HG02678 (cell line): ENCODE data around the gene PRMT7.

Experiments
- ATAC-seq: cut with Tn5 transposase; IDR thresholded peaks from one replicate; pipeline ENCODE4 v1.9.1; 2021; ENCODE audit warnings: mild to moderate bottlenecking, moderate library complexity; ENCODE audit not compliant: unreplicated experiment

Gene PRMT7

GRCh38 chr16:68387301-68387700 is 76.5 kb downstream of the PRMT7 start:
- no peak for ATAC-seq

GRCh38 chr16:68388124-68388523 is 77.3 kb downstream of the PRMT7 start:
- ATAC-seq = no peak

- ATAC-seq = no peak
Observed at GRCh38 chr16:68389006-68389405, 78.2 kb downstream of the PRMT7 start.

GRCh38 chr16:68389750-68390371 is 79.0 kb downstream of the PRMT7 start:
- ATAC-seq = no peak

GRCh38 chr16:68393333-68393732 is 82.5 kb downstream of the PRMT7 start:
- ATAC-seq = no peak

- no peak for ATAC-seq
Observed at GRCh38 chr16:68395167-68395786, 84.5 kb downstream of the PRMT7 start.

GRCh38 chr16:68395815-68396214 is 85.0 kb downstream of the PRMT7 start:
- ATAC-seq = no peak

GRCh38 chr16:68396481-68396880 is 85.7 kb downstream of the PRMT7 start:
- ATAC-seq = no peak

GRCh38 chr16:68397710-68398201 is 86.9 kb downstream of the PRMT7 start:
- no peak for ATAC-seq

GRCh38 chr16:68399456-68399855 is 88.6 kb downstream of the PRMT7 start:
- ATAC-seq = no peak

- no peak for ATAC-seq
Observed at GRCh38 chr16:68400083-68400923, 89.5 kb downstream of the PRMT7 start.

- ATAC-seq = no peak
Observed at GRCh38 chr16:68400924-68401460, 90.2 kb downstream of the PRMT7 start.

GRCh38 chr16:68401871-68402747 is 91.3 kb downstream of the PRMT7 start:
- ATAC-seq = no peak

- no peak for ATAC-seq
Observed at GRCh38 chr16:68402748-68403040, 91.9 kb downstream of the PRMT7 start.

- no peak for ATAC-seq
Observed at GRCh38 chr16:68403177-68403576, 92.4 kb downstream of the PRMT7 start.

- ATAC-seq = no peak
Observed at GRCh38 chr16:68403704-68404103, 92.9 kb downstream of the PRMT7 start.

- no peak for ATAC-seq
Observed at GRCh38 chr16:68404736-68405345, 94.0 kb downstream of the PRMT7 start.

- no peak for ATAC-seq
Observed at GRCh38 chr16:68406458-68407152, 95.8 kb downstream of the PRMT7 start.
